CD4-positive, alpha-beta T cell treated with Interleukin-17A for 1 hour (primary cell): ENCODE measurements around the gene NBAS.
"Not testable (repeated sequence)": the region's sequence is repeated elsewhere in the genome, so short reads cannot be mapped to it uniquely, and the experiment has no call there.

Source experiments
- DNase-seq: peaks from one replicate; pipeline ENCODE4 v3.0.0-alpha.2; 2020

Gene NBAS

DNA sequence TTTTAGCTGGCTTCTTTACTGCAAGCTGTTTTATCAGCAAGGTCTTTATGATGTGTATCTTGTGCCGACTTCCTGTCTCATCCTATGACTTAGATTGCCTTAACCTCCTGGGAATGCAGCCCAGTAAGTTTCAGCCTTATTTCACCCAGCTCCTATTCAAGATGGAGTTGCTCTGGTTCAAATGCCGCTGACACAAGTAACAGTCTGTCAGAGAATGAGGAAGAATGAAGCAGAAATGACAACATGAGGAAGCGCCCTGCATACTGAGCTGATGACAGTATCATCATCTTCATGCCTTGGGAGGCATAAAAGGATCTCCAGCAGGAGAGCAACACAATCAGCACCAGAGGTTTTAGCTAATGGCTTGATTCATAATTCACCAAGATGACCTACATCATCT lies 309.4 kb downstream of the NBAS start:
- no peak for DNase-seq

- DNase-seq: not testable (repeated sequence)
Measured at GRCh38 chr2:15250946-15251345, 310.2 kb downstream of the NBAS start.

DNA sequence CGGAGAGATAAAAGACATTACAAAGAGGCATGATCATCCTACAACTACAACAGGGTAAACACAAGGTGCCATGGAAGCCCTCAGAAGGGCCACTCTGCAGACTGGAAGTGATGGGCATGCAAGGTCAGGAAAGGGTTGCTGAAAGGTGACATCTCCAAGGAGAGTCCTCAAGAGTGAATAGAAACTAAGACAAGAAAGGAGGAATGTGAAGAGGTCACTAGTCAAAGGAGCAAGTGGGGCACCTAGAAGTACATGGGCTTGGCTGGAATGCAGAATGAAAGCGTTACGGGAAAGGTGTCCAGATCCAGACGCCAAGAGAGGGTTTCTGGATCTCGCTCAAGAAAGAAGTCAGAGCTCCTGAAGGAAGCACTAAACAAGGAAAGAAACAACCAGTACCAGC lies 314.3 kb downstream of the NBAS start:
- DNase-seq: no peak

GRCh38 chr2:15243762-15244161 lies 317.4 kb downstream of the NBAS start:
- no peak for DNase-seq

DNA sequence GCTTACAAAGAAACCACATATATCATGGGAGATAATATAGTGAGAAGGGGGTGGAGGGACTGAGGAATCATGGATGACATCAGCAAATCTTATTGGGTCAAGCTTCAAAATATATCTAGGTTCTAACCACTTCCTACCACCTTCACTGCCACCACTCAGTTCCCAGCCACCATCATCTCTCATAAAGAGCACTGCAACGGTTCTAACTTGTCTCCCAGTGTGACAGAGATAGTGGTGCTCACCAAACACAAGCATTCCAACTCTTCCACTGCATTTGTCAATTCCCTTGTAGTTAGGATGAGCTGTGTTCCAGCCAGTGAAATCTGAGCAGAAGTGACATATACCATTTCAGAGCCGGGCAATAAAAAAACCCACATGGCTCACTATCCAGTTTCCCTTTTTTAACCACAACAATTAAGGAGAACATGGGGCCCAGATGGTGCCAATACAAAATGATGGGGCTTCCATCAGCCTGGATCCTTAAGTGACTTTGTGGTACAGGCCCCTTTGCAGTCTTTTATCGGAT lies 318.1 kb downstream of the NBAS start:
- no peak for DNase-seq

DNA sequence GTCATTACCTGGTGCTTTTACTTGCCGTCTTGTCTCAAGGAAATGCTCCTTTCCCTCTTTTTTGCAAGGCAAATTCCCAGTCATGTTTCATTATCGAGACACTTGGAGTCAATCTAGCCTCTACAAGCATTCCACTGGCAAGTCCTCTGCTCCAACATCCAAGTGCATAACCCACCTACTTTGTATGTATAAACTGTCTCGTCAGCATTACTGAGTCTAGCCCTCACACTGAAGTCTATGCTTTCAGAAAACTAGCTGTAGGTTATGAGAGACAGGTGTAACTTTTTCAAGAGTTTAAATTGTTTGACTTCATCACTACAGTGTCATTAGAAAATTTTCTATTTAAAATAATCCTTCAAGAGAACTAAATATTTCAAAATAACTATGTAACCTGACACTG lies 319.2 kb downstream of the NBAS start:
- no peak for DNase-seq

- no peak for DNase-seq
Measured at GRCh38 chr2:15241201-15241600, 319.9 kb downstream of the NBAS start.

- DNase-seq: no peak
Measured at GRCh38 chr2:15238028-15238427, 323.1 kb downstream of the NBAS start.

DNA sequence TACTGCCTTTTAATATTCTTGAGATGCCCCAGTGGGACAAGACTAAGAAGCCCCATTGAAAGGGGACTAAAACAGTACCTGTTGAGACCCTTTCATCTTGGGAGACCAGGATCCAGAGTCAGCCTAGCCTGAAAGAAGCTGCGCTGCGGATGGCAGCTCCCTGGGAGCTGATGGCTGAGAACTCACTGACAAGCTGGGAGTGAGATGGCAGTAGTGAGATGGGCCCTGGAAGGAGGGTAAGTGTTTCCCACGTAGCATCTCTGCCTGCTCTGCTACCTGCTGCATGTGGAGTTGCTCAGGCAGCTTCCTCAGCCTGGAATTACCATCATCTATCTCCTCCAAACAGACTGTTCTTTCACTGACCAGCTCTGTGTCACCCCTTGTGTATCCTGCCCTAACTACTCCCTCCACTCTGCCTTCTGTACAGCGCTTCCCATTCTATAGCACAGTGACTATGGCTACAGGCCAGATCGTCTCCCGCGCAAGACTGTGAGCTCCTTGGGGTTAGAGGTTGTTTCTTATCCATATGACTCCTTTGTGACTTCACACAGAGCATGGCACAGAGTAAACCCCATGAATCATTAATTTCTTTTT lies 330.4 kb downstream of the NBAS start:
- DNase-seq: no peak

GRCh38 chr2:15226661-15227060 lies 334.5 kb downstream of the NBAS start:
- DNase-seq: no peak

GRCh38 chr2:15225131-15225530 lies 336.0 kb downstream of the NBAS start:
- DNase-seq: no peak

DNA sequence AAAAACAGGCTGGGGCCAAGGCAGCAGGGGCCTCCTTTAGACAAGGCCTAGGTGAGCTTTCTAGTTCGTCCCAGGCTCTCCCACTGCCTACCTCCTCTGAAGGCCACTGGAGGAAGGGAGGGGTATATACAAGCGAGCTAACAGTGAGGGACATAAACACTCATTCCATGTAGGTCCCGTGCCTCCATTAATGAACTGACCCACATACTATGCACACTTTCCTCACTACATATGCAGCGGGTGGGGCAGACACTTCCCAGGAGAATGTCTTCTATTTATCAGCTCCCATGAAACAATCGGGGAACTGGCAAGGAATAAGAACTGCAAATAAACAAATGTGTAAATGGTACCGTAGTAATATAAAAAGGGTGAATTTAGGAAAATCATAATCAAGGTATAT lies 336.5 kb downstream of the NBAS start:
- no peak for DNase-seq

GRCh38 chr2:15223887-15224286 lies 337.2 kb downstream of the NBAS start:
- no peak for DNase-seq

DNA sequence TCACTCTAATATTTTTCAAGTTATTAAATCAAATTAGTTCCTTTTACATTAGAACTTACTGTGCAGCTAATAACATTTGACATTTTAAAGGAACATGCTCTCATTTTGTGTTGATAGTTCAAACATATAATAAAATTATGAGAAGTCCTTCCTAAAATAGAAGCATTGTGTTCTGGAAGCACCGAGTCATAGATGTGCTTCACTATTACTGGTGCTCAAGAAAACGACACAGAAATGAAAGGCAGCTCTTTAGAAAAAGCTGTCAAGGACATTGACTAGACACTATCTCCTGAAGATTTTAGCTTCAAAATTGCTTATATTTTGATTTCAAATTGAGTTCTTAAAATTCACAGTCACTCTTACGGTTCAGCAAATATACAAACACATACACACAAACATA lies 338.3 kb downstream of the NBAS start:
- DNase-seq: no peak

- no peak for DNase-seq
Measured at GRCh38 chr2:15220603-15221002, 340.5 kb downstream of the NBAS start.

DNA sequence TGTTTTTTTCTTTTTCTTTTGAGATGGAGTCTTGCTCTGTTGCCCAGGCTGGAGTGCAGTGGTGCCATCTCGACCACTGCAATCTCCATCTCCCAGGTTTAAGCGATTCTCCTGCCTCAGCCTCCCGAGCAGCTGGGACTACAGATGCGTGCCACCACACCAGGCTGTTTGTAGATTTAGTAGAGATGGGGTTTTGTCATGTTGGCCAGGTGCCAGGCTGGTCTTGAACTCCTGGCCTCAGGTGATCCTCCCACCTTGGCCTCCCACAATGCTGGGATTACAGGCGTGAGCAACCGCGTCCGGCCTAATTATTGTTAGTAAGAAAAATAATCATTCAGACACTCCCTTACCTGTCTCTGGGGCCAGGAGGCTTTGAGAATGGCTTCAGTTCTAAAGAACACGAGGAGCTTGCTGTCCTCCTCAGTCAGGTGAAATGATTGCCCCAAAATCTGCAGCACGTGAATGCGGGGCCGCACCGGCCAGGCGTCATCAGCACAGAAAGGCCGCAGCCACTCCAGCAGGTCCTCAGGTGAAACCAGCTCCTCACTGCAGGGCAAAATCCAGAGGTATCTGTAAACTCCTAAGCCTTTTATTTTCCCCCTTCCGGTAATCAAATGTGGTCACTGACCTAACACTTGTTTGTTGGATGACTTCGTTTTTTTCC lies 342.6 kb downstream of the NBAS start:
- no peak for DNase-seq

- DNase-seq: no peak
Measured at GRCh38 chr2:15212249-15212648, 348.9 kb downstream of the NBAS start.

- DNase-seq: not testable (repeated sequence)
Measured at GRCh38 chr2:15210542-15210941, 350.6 kb downstream of the NBAS start.

- no peak for DNase-seq
Measured at GRCh38 chr2:15206419-15206818, 354.7 kb downstream of the NBAS start.

GRCh38 chr2:15205562-15205961 lies 355.6 kb downstream of the NBAS start:
- no peak for DNase-seq

DNA sequence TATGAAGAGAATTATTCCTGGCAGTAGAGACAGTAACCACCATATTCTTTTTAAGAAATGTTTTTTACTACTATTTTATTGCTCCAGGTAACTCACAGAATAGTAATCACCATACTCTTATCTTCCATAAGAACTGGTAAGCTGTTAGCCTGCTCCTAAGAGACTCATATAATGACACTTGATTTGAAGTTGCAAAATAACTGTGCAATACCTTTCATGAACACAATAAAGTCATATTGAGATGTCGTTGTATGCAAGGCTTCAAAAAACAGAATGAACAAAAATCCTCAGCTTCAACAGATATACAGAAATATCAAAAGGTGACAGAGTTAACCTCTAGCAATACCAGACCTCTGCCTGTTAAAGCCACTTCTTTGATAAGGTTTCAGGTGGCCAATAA lies 360.1 kb downstream of the NBAS start:
- no peak for DNase-seq

DNA sequence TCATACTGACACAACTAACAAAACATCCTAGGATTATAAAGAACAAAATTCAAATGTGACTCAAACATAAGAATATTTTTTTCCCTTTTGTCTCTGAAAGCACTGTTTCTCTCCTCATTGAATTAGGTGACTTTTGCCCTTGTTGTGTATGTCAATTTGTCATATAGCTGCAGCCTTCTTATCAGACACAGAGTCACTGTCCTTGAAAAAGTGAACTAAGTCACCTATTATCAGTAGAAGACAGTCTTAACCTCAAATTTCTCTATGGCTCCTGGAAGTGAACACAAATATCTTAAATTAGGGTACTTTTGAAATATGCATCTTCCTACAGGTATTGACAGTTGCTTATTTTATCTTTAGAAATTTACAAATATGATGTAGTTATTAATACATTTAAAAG lies 360.6 kb downstream of the NBAS start:
- DNase-seq: no peak

DNA sequence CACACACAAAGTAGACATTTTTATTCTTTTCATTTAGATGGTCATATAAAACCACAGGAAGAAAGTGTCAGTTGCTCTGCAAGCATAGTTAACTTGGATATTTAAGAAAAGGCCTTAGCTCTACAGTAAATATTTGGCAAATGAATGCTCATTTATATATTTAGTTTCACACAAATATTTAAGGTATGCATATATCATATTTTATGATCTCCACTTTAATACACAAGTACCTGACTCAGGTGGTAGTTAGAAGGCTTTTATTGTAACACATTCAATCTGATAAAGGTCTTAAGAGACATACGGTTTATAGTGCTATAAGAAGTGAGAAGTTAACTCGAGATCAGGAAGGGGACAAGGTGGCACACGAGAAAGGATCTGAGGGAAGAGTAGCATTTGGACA lies 363.1 kb downstream of the NBAS start:
- DNase-seq: no peak

DNA sequence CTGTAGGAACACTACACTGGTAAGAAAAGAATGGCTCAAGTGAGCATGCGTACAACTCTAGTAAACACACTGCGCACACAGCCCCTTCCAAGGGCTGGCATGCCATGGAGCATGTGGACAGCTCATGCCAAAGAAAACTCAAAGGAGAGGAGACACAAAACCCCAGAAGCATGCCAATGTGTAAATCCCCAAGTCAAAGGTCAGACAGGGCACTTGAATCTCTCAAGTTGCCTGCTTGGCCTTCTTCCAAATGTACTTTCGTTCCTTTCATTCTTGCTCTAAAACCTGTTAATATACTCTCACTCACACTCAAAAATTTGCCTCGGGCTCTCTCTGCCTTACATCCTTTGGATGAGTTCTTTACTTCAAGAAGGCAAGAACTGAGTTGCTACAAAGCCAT lies 365.3 kb downstream of the NBAS start:
- DNase-seq: no peak

- DNase-seq: no peak
Measured at GRCh38 chr2:15191789-15192188, 369.3 kb downstream of the NBAS start.
